NCI-H524 (cell line): ENCODE results near the gene KCNMB2.

Source experiments
- DNase-seq, 2 experiments: peaks; one replicate each; lab custom pipeline; 2025; lab: John Stamatoyannopoulos, UW

The KCNMB2 gene

GRCh38 chr3:178754852-178755510, 218.7 kb downstream of the KCNMB2 start:
- DNase-seq, result peak in 1 of 2 experiments; percentile 40

GRCh38 chr3:178761024-178761423, 224.8 kb downstream of the KCNMB2 start:
- DNase-seq, result no peak

DNA sequence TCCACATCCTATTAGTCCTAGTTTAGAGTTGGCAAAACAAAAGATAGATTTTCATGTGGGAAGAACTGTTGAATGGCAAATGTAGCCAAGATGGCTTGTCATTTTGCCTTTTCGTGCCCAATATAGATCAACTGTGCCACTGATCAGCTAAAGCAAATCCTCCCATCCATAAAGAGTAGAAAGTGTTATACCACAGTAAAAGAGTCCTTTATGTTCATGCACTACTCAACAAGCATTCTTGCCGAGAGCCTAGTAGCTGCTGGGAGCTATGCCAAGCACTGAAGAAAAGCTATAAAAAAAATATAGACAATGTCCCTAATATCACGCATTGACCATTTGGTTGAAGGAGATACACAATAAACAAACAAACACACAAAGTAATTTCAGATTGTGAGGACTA, 225.2 kb downstream of the KCNMB2 start:
- no peak for DNase-seq

GRCh38 chr3:178762385-178762784, 226.1 kb downstream of the KCNMB2 start:
- no peak for DNase-seq

DNA sequence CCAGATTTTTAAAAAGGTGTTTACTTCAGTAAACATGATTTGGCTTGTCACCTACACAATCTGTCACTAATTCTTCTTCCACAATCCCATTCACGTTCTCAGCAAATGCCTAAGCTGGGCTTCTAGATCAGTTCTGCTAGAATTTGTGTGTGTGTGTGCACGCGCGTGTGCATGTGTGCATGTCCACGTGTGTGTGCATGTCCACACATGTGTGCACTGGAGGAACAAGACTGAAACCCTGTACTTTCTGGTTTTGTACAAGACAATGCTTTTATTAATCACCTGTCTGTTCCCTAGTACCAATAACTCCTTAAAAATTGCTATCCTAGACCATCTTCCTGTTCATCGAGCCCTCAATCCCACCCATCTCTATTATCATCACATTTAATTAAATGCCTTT, 229.2 kb downstream of the KCNMB2 start:
- no peak for DNase-seq

DNA sequence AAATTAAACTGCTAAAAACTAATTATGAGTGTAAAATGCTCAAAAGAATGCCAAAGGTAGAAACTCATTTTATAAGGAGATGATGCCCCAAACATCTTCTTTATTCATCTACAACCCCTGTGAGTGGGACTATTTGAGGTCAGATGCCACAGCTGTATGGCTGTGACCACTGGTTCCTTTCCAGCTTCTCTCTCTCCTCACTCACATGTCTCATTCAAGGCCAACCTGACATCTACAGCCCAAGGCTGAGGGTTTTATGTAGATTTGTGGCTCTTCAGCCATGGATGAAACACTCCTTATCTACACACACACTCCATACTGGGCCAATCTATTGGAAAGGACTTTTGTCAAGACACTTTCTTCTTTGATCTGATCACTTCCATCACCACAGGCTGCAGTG, 231.3 kb downstream of the KCNMB2 start:
- no peak for DNase-seq

- no peak for DNase-seq
These were observed 232.0 kb downstream of the KCNMB2 start for GRCh38 chr3:178768072-178768864.

GRCh38 chr3:178771511-178771910, 235.3 kb downstream of the KCNMB2 start:
- no peak for DNase-seq

GRCh38 chr3:178772746-178773145, 236.5 kb downstream of the KCNMB2 start:
- DNase-seq, result no peak

- DNase-seq, result no peak
These were observed 237.1 kb downstream of the KCNMB2 start for GRCh38 chr3:178773358-178773757.

GRCh38 chr3:178777718-178778411, 241.6 kb downstream of the KCNMB2 start:
- no peak for DNase-seq

GRCh38 chr3:178778589-178778988, 242.4 kb downstream of the KCNMB2 start:
- DNase-seq, result no peak

GRCh38 chr3:178785961-178786360, 249.7 kb downstream of the KCNMB2 start:
- no peak for DNase-seq

DNA sequence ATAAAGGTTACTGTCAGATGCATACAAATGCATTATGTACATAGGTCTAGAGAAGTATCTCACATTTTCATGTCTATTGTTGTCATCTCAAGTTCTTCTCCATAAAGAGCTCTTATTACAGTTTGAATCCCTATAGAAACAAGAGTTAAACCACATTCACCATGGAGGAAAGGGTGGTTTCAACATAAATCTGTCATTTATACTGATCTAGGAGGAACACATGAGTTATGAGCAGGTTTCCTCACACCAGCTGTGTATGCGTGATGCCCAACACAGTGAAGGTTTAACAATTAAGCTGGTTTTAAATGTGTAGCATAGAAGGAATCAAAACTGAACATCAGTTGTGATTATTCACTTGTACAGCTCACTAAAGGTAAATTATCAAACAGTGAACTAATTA, 251.7 kb downstream of the KCNMB2 start:
- no peak for DNase-seq

GRCh38 chr3:178794711-178795110, 258.5 kb downstream of the KCNMB2 start:
- DNase-seq, result no peak

DNA sequence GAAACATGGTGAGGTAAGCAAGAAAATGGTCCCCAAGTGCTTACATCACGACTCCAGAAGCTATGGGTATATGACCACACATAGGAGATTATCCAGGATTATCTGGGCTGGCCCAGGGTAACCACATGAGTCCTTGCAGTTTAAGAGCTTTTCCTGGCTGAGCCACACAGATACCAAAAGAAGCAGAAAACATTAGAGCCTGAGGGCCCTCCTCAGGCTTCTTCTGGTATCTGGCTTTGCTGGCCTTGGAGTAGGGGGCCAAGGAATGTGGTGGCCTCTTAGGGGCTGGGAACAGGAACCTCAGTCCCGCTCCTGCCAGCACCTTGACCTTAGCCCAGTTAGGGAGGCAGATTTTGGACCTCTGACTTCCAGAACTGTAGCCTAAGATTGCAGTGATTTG, 259.1 kb downstream of the KCNMB2 start:
- DNase-seq, result peak in 1 of 2 experiments; percentile 8

- peak in 1 of 2 experiments; percentile 13 for DNase-seq
These were observed 266.0 kb downstream of the KCNMB2 start for GRCh38 chr3:178802259-178802658.

DNA sequence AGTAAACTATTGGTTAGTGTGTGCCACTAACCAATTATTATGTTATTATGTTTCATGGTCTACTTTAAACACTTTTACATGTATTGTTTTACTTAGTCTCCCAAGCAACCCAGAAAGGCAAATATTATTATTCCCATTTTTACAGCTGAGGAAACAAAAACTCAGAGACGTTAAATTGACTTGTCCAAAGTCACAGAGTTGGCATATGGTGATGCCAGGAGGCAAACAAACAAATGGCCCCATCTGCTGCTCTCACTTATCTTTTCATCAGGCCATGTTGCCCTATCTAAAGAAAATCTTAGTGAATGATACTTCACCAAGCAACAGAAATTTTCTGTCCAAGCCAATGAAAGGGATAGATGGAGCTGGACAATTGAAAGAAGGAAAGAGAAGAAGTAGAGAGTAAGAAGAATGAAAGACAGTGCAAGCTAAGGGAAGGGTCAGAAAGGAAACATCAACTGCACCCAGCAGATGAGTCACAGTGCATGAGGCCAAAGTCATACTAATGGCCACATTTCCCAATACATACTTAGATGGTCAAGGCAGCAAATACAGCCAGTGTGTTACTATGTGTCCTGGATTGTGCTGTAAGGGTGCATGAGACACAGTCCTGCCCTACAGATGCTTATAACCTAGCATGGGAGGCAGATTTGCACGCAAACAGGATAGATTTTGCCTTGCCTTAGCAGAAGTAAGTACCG, 266.9 kb downstream of the KCNMB2 start:
- peak; percentile 40 to 70 for DNase-seq

DNA sequence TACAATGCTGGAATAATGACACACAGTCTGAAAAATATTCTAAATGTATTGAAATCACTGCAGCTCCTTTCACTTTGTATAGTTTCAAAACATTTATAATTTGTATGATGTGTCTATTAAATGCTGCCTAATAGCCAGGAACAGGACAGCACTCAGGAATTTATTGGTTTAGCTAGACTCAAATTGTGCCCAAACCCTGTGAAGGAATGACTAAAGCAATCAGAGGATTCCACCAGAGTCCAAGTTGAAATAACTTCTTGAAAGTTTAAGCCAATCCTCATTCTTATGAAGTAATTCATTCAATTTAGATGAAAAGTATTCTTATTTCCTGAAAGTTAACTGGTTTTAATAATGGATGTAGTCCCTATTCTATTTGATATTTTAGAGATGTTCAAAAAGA, 268.4 kb downstream of the KCNMB2 start:
- DNase-seq, result no peak

GRCh38 chr3:178805741-178806140, 269.5 kb downstream of the KCNMB2 start:
- DNase-seq, result no peak

- no peak for DNase-seq
These were observed 270.4 kb downstream of the KCNMB2 start for GRCh38 chr3:178806651-178807050.

GRCh38 chr3:178807694-178808093, 271.5 kb downstream of the KCNMB2 start:
- no peak for DNase-seq
